NCI-H1930 (cell line): ENCODE measurements around the gene TNN.
"Not testable (repeated sequence)": the region's sequence is repeated elsewhere in the genome, so short reads cannot be mapped to it uniquely, and the experiment has no call there.

Experiments
- DNase-seq, 2 experiments: peaks; one replicate each; lab custom pipeline; 2025; lab: John Stamatoyannopoulos, UW

The TNN gene

DNA sequence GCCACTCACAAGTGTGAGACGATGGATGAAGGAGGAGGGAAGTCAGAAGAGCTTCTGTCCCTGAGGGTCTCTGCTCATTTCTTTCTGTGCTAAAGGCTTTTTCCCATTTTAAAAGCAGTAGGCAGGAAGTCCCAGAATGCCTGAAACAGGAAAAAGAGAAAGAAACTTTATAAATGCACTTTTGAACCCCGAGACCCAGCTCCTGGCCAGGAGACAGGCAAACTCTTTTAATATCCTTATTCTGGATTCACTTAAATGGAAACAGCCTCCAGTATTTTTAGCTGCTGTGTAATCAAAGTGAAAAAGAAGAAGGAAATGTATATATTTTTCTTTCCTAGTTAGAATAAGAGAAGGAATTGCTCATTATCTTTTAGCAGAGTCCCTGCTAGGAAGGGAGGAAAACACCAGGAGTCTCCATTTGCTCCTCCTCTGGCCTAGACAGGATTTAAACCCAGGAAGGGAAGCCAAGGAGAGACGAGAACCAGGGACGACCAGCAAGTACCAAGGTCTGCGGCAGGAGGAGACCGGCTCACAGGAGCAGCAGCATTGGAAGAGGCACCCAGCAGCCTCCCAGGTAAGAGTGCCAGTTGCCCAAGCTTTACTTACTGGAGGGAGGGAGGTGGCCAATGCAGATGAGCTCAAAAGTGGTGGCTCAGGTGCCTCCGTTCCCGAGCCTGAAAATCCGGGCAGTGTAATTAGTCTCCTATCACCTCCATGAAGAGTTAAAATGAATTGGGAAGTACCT, at the start of gene TNN:
TNN (plus strand) TSS at position 472 of the 745 bp plus-strand sequence. CDS start 9,586 bp downstream, outside the sequence.
- no peak for DNase-seq

- no peak for DNase-seq
Observed at GRCh38 chr1:175019524-175019923, 48.1 kb upstream of the TNN start.

DNA sequence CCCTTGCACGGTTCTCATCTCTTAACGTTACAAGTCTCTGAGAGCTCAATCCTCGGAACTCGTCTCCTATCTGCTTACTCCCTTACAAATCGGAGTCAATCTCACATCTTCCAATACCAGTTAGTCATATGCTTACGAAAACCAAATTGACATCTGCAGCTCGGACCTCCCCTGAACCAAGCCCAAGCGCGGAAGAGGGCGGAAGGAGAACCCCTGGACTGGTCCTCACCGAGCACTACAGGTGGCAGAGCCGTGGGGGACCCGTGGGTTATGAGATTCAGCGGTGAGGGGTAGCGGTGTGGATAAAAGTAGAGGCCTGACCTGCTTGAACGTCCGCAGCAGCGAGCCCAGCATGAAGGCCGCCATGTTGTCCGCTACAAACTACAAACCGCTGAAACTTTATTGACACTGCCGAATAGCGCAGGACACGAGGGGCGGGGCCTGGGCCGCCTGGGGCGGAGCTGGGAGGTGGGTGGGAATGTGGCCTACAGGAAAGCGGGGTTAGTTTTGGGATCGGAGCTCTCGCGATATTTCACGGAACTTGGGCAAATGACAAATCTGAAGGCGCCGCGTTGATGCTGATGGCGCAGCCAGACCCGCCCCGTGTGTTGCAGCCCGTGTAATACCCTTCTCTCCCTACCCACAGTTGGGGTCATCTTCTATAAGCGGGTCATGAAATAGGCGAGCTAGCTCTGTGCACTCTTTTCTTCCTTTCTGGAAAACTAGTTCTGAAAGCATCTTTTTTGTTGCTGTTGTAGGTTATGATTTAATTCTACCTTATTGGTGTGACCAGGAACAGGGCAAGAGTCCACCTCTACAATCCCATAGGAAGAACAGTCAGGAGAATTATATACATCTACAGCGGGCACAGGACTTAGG, 44.4 kb upstream of the TNN start, which contains the start of gene MRPS14:
MRPS14 (minus strand) TSS at position 383 of the 879 bp plus-strand sequence; CDS start at position 366, 17 bp downstream.
- peak; percentile 93 to 96 for DNase-seq

- not testable (repeated sequence) for DNase-seq
Observed at GRCh38 chr1:175023922-175024242, 43.8 kb upstream of the TNN start.

- no peak for DNase-seq
Observed at GRCh38 chr1:175024773-175025172, 42.9 kb upstream of the TNN start.

GRCh38 chr1:175033953-175034352, 33.7 kb upstream of the TNN start:
- DNase-seq, result no peak

DNA sequence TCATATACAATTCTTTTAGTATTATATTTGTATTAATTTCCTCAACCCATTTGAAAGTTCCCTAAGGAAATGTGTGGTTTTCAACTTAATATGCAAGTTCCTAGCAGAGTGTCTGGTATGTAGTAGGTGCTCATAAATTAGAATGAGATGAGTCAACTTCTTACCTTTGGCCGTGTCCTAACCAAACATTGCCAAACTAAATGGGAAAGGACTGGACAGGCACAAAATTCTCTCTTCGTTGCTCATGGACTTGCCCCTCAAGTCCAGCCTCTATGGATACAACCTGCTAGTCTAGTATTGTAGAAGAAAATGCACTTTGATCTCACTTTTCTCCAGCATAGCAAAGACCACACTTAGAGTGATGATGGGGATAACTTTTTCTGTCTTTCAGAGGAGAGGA, 32.9 kb upstream of the TNN start:
- no peak for DNase-seq

GRCh38 chr1:175035865-175036264, 31.8 kb upstream of the TNN start:
- DNase-seq, result no peak

- no peak for DNase-seq
Observed at GRCh38 chr1:175036476-175036875, 31.2 kb upstream of the TNN start.

DNA sequence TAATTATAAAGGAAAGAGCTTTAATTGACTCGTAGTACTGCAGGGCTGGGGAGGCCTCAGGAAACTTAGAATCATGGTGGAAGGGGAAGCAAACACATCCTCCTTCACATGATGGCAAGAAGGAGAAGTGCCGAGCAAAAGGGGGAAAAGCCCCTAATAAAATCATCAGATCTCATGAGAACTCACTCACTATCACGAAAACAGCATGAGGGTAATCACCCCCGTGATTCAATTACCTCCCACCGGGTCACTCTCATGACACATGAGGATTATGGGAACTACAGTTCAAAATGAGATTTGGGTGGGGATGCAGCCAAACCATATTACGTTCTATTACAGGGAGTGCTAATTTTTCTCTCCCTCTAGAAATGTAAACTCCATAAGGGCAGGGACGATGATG, 30.2 kb upstream of the TNN start:
- no peak for DNase-seq

- DNase-seq, result no peak
Observed at GRCh38 chr1:175040324-175040879, 27.2 kb upstream of the TNN start.

- no peak for DNase-seq
Observed at GRCh38 chr1:175042650-175043049, 25.0 kb upstream of the TNN start.

GRCh38 chr1:175043824-175044223, 23.8 kb upstream of the TNN start:
- no peak for DNase-seq

DNA sequence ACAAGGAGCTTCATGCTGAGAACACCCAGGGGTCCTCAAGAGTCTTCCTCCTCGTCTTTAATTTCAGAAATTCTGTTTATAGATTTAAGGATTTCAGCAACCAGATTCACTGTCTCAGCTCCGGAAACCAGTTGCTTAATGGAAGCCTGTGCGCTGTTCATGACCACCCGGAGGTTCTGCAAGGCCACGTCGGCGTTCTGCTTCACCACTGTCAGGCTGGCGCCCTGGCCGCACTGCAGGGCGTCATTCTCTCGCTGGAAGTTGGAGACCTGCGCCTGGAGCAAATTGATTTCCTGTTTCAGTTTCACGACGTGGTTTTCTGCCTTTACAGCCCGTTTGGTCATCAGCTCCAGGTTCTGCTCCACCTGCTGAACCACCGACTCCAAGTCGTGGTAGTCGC, 23.0 kb upstream of the TNN start:
- not testable (repeated sequence) for DNase-seq

DNA sequence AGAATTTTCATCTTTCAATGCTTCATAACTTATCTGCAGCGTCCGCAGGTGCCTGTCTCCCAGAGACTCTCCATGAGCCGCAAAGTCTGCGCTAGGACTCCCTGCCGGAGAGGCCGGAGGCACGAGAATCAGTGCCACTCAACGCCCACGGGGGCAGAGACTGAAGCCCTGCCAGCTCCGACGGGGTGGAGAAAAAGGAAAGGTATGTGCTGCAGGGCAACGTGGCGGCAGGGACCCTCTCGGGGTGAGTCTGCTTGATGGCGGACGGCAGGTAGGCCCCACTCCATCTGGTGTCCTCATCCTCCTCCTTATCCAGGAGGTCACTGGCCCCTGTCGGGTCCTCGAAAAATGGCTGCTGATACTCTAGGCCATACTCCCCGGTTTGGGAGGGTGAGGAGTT, 22.5 kb upstream of the TNN start:
- DNase-seq, result no peak

- DNase-seq, result no peak
Observed at GRCh38 chr1:175045519-175045918, 22.1 kb upstream of the TNN start.

- DNase-seq, result no peak
Observed at GRCh38 chr1:175050992-175051391, 16.6 kb upstream of the TNN start.

DNA sequence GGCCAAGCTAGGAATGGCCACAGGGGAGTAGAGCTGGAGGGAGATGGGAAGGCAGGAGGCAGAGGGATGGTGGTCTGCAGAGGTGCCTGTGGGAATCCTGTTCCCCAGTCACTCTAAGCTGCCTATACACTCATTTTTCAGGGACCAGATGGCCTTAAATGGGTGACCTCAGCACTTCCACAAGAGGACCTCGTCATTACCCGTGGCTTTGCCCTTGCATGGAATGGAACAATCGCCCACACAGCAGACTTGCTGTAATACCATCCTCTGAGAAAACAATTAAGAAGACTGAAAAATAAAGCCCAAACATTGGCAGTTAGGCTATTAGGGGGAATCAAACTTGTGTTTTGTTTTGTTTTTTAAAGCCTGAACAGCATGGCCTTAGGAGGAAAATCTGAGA, 12.9 kb upstream of the TNN start:
- no peak for DNase-seq

- DNase-seq, result no peak
Observed at GRCh38 chr1:175062339-175062738, 5.3 kb upstream of the TNN start.

GRCh38 chr1:175062858-175063257, 4.8 kb upstream of the TNN start:
- no peak for DNase-seq

DNA sequence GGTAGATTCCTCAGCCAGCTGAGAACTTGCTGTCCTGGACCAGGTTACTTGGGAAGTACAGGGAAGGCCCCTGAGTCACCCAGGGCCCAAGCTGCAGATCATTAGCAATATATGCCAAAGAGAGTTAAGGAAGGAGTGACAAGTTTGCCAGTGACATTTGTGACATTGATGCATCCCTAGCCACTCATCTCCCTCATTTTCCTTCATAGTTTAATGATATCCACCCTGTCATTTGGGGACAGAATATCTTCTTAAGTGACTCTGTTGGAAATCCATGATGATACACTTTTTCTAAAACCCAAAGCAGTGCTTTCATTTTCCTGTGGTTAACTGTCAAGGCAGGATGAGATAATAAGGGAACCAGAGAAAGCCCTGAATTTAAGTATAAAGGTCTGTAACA, 3.2 kb downstream of the TNN start:
- DNase-seq, result no peak

DNA sequence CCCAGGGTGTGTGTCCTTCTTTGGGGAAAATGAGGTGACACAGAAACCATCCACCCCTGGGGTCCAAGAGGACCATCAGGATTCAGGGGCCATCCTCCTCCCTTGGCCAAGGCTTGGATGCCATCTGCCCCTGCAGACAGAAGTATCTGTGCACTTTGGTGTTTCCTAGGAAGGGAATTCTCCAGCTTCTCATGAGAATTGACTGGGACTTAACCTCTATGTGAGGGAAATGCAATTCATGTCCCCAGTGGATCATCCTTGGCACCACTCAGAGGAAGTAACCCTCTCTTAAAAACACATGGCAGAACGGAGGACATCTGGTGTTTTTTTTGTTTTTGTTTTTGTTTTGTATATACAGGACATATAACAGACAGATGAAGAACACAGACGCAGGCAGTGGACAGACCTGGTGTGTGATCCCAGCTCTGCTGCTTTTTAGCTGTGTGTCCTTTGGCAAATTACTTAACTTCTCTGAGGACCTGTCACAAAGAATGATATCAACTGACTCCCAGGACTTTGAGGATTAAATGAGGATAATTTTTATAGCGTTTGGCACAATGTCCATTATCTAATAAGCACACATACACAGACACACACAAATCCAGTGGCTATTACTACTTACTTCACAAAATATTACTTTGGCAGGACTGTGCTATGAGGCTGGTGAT, 3.8 kb downstream of the TNN start:
- DNase-seq, result no peak
